GM20000 (cell line): Measurements from ENCODE around the gene WWOX.
"Not testable (repeated sequence)": the region's sequence is repeated elsewhere in the genome, so short reads cannot be mapped to it uniquely, and the experiment has no call there.

Experiments used
- DNase-seq: peaks from one replicate; pipeline ENCODE4 v3.0.0; 2012; ENCODE audit warnings: low spot score
- CTCF ChIP-seq: IDR thresholded peaks from 2 replicates; pipeline ENCODE4 v1.5.1; 2012; ENCODE audit warnings: mild to moderate bottlenecking, control low read depth; ENCODE audit errors: extremely low read depth, missing control alignments

WWOX gene

GRCh38 chr16:79217375-79218011, 1118.0 kb downstream of the WWOX start:
- TF ChIP-seq CTCF, result no peak
- DNase-seq, result no peak

GRCh38 chr16:79218351-79218750, 1118.9 kb downstream of the WWOX start:
- DNase-seq, result no peak
- TF ChIP-seq CTCF, result no peak

- DNase-seq, result not testable (repeated sequence)
Measured at GRCh38 chr16:79225994-79226393, 1126.5 kb downstream of the WWOX start.

- TF ChIP-seq CTCF, result no peak
- DNase-seq, result no peak
Measured at GRCh38 chr16:79229361-79229760, 1129.9 kb downstream of the WWOX start.

GRCh38 chr16:79245700-79246099, 1146.2 kb downstream of the WWOX start:
- not testable (repeated sequence) for DNase-seq

GRCh38 chr16:79247386-79247785, 1147.9 kb downstream of the WWOX start:
- no peak for DNase-seq
- TF ChIP-seq CTCF, result no peak

- DNase-seq, result no peak
- no peak for TF ChIP-seq CTCF
Measured at GRCh38 chr16:79248351-79248750, 1148.9 kb downstream of the WWOX start.

GRCh38 chr16:79250502-79251098, 1151.1 kb downstream of the WWOX start:
- no peak for TF ChIP-seq CTCF
- DNase-seq, result no peak
